GM18502 (cell line): ENCODE measurements around the gene CCNH.

Experiments
- ATAC-seq: cut with Tn5 transposase; IDR thresholded peaks from one replicate; pipeline ENCODE4 v1.9.1; 2021; ENCODE audit warnings: mild to moderate bottlenecking; ENCODE audit not compliant: unreplicated experiment, poor library complexity

Gene CCNH

DNA sequence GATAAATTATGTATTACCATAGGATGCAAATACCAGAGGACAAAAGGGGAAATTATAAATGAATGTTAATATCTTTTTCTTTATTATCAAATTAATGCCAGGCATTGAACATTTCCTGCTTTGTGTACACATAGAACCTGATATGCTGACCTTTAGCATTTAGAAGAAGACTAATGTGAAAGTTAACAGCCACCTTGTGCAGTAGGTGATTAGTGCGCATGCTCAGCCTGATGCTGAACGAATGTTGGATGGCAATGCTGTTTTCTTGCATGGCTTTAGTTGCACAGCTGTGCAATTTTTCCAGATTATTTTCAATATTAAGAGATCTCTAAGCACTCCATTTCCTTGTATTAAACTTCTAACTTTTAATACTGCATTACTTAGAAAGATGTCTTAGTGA, 45.5 kb downstream of the CCNH start:
- ATAC-seq = no peak

DNA sequence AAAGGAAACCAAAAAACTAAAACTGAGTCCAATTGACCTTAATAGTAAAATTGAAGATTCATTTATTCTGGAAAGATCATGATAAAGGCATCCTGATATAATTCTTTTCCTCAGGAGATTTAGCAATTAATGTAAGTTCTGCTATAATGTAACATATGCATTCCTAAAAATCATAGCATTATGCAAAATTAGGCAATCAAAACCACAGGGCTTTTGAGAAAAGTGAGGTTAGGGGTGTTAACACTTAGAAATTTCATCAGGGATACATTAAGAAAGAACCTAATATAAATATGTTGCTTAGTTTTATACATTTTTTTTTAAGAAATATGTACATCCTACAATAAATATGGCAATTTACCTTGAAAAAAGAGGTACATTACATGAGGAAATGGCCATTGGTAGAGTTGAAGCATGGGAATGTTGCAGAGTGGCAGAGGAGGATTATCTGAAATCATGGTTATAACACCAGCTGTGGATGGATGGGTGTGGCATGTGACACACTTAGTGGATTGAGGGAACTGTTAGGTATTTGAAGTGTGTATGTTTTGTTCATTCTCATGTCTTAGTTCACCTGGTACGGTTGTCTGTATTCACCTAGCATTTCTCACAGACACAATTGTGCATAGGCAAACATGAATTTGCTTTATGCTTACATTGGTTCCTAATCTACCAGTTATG, 51.1 kb downstream of the CCNH start:
- ATAC-seq = no peak

DNA sequence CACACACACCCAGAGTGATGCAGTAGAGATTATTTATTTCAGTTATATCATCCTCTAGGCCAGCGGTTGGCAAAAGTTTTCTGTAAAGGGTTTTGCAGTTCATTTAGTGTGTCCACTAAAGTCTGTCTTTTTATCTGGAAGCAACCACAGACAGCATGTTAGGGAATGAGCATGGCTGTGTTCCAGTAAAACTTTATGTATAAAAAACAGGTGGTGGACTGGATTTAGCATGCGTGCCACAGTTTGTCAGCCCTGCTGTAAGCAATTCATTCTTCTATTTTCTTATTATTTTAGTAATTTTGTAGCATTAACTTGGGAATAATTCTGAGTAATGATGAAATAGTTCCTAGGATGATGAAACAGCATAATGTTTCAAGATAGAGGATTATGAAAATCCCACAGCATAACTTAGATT, 51.7 kb downstream of the CCNH start:
- no peak for ATAC-seq

DNA sequence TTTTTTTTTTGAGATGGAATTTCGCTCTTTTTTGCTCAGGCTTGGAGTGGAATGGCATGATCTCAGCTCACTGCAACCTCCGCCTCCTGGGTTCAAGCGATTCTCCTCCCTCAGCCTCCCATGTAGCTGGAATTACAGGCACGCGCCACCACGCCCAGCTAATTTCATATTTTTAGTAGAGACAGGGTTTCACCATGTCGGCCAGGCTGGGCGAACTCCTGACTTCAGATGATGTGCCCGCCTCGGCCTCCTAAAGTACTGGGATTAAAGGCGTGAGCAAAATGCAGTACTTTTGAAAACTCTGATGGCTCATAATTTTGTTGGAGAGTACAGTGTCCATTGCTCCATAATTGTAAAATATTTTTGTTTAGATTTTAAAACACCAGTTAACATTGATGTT, 52.6 kb downstream of the CCNH start:
- no peak for ATAC-seq

DNA sequence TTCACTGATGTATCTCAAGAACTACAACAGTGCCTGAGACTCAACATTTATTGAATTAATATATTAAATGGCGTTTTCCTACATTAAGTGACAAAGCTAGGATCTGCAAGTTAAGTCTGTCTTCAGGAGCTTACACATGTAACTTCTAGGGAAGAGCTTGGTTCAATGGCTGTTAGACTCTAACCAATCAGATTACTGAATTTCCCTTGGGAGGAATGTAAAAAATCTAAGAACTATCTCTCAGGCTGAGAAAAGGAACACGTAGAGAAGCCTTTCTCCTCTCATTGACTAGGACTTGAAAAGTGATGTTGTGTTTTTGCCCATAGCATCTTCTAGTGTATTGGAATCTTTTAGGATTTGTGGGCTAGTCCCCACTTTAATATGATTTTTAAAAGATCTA, 53.6 kb downstream of the CCNH start:
- no peak for ATAC-seq

GRCh38 chr5:87354496-87354895, 58.2 kb downstream of the CCNH start:
- ATAC-seq = peak; percentile 70

DNA sequence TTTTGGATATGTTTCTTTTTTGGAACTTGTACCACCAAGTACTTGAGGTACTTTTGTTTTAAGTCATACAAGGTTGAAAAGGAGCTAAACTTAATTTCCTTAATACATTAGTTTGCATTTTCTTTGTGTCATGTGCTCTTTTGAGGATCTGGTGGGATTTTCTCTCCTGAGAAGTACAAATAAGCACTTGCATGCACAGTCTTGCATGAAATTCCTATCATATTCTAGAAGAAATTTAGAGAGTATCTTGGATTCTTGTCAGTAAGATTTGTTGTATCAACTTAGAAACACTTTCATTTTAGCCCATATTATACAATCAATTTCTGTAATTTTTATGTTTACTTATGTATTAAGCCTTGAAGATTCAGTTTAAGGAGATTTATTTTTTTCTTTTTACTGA, 64.9 kb downstream of the CCNH start:
- ATAC-seq = peak; percentile 20

DNA sequence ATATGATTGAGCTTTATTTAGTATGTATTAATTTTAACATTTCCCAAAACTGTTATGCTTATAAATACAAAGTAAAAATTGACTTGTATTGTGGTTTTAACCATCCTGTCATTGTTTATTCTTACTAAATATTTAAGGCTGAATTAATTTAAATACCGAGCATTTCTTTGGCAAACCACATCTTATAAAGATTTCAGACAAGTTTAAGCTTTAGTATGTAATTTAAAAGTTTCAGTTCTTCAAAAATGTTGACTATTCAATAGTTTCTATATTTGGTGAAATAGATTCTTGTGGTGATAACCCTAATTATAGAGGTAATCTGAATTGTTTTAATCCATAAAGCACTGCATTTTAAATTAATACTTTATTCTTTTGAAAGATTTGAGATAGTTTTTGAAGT, 65.5 kb downstream of the CCNH start:
- peak; percentile 74 for ATAC-seq
